ENCODE data around the gene DNAJC1.

DNAJC1 gene

GRCh38 chr10:21964983-21965665 lies 38.4 kb downstream of the DNAJC1 start:
- TF ChIP-seq REST (IDR thresholded peaks at IDR 0.05; ENCODE audit: insufficient read depth in 1 of 2, low read depth in 2 of 2, low read length in 2 of 2) (no peak), POLR2AphosphoS5 (IDR thresholded peaks at IDR 0.05; ENCODE audit: low read depth, low read length) (no peak), TAF1 (IDR thresholded peaks at IDR 0.05; ENCODE audit: borderline replicate concordance, insufficient read depth, low read length) (no peak), SIN3A (IDR thresholded peaks at IDR 0.05; ENCODE audit: borderline replicate concordance, insufficient read depth, low read length) (no peak)

- TF ChIP-seq SIN3A (IDR thresholded peaks at IDR 0.05; ENCODE audit: borderline replicate concordance, insufficient read depth, low read length) = no peak
- TF ChIP-seq POLR2AphosphoS5 (IDR thresholded peaks at IDR 0.05; ENCODE audit: low read depth, low read length) = no peak
- no peak for TF ChIP-seq REST (IDR thresholded peaks at IDR 0.05; ENCODE audit: insufficient read depth in 1 of 2, low read depth in 2 of 2, low read length in 2 of 2)
- no peak for TF ChIP-seq TAF1 (IDR thresholded peaks at IDR 0.05; ENCODE audit: borderline replicate concordance, insufficient read depth, low read length)
- no peak for TF ChIP-seq FOXP2 (optimal IDR thresholded peaks at IDR 0.05; ENCODE audit: borderline replicate concordance, extremely low read depth, extremely low read length, insufficient read depth)
Observed at GRCh38 chr10:21962358-21962757, 41.2 kb downstream of the DNAJC1 start.

GRCh38 chr10:21961847-21962246 lies 41.7 kb downstream of the DNAJC1 start:
- no peak for TF ChIP-seq REST (IDR thresholded peaks at IDR 0.05; ENCODE audit: insufficient read depth in 1 of 2, low read depth in 2 of 2, low read length in 2 of 2)
- no peak for TF ChIP-seq TAF1 (IDR thresholded peaks at IDR 0.05; ENCODE audit: borderline replicate concordance, insufficient read depth, low read length)
- no peak for TF ChIP-seq POLR2AphosphoS5 (IDR thresholded peaks at IDR 0.05; ENCODE audit: low read depth, low read length)

- TF ChIP-seq FOXP2 (optimal IDR thresholded peaks at IDR 0.05; ENCODE audit: borderline replicate concordance, extremely low read depth, extremely low read length, insufficient read depth) (no peak), SIN3A (IDR thresholded peaks at IDR 0.05; ENCODE audit: borderline replicate concordance, insufficient read depth, low read length) (no peak), POLR2AphosphoS5 (IDR thresholded peaks at IDR 0.05; ENCODE audit: low read depth, low read length) (no peak), REST (IDR thresholded peaks at IDR 0.05; ENCODE audit: insufficient read depth in 1 of 2, low read depth in 2 of 2, low read length in 2 of 2) (no peak), TAF1 (IDR thresholded peaks at IDR 0.05; ENCODE audit: borderline replicate concordance, insufficient read depth, low read length) (no peak)
Observed at GRCh38 chr10:21959998-21960397, 43.5 kb downstream of the DNAJC1 start.

GRCh38 chr10:21954690-21955089 lies 48.8 kb downstream of the DNAJC1 start:
- no peak for TF ChIP-seq TAF1 (IDR thresholded peaks at IDR 0.05; ENCODE audit: borderline replicate concordance, insufficient read depth, low read length)
- TF ChIP-seq SIN3A (IDR thresholded peaks at IDR 0.05; ENCODE audit: borderline replicate concordance, insufficient read depth, low read length) = no peak
- no peak for TF ChIP-seq REST (IDR thresholded peaks at IDR 0.05; ENCODE audit: insufficient read depth in 1 of 2, low read depth in 2 of 2, low read length in 2 of 2)
- no peak for TF ChIP-seq POLR2AphosphoS5 (IDR thresholded peaks at IDR 0.05; ENCODE audit: low read depth, low read length)

Measured in PFSK-1 (cell line).